Subcutaneous abdominal adipose tissue (tissue), 5 donors: ENCODE results near the gene CCDC194.
A peak's percentile ranks its signal among the peaks of the same experiment; 100 is the strongest.

ENCODE experiments used
- H3K27ac ChIP-seq: one replicate; pipeline ENCODE4 v1.7.0; 2013; ENCODE audit warnings: low read depth, mild to moderate bottlenecking, inconsistent platforms, low read length, moderate library complexity
- H3K27me3 ChIP-seq, 5 donors: one replicate each; pipeline ENCODE4 v1.7.0; 2013; ENCODE audit warnings: low read length in 5 of 5, inconsistent platforms in 1 of 5; ENCODE audit not compliant: control insufficient read depth in 5 of 5, insufficient read depth in 4 of 5
- H3K36me3 ChIP-seq, 5 donors: one replicate each; pipeline ENCODE4 v1.7.0; 2013; ENCODE audit warnings: low read length in 5 of 5; ENCODE audit not compliant: control insufficient read depth in 5 of 5, insufficient read depth in 5 of 5
- H3K4me1 ChIP-seq, 5 donors: one replicate each; pipeline ENCODE4 v1.7.0; 2013; ENCODE audit warnings: low read length in 5 of 5, mild to moderate bottlenecking in 3 of 5, moderate library complexity in 1 of 5; ENCODE audit not compliant: control insufficient read depth in 5 of 5, insufficient read depth in 5 of 5
- H3K4me3 ChIP-seq, 5 donors: one replicate each; pipeline ENCODE4 v1.7.0; 2013; ENCODE audit warnings: low read length in 5 of 5, low read depth in 1 of 5
- H3K9ac ChIP-seq, 5 donors: one replicate each; pipeline ENCODE4 v1.7.0; 2013; ENCODE audit warnings: low read length in 5 of 5, mild to moderate bottlenecking in 4 of 5, moderate library complexity in 3 of 5
- H3K9me3 ChIP-seq, 5 donors: one replicate each; pipeline ENCODE4 v1.7.0; 2013; ENCODE audit warnings: low read length in 5 of 5; ENCODE audit not compliant: control insufficient read depth in 5 of 5
- donor health status: healthy.
- donor health status: healthy.
- donor health status: healthy.
- donor health status: healthy.
- donor health status: healthy.

Gene CCDC194

GRCh38 chr19:17406046-17406886, 12.3 kb upstream of the CCDC194 start:
- Histone ChIP-seq H3K27me3 (peaks cover 0 to 5% (median 0%) of the 10 kb centered on the region in 5 donors), H3K4me3 (peak overlapping the region; percentile 56 to 84 (median 82)), H3K9ac (peak overlapping the region; percentile 38 to 73 (median 61))

GRCh38 chr19:17405250-17406045, 11.5 kb upstream of the CCDC194 start, which contains the start of gene BST2:
Gene BST2 (minus strand): TSS chr19:17405630. CDS start chr19:17405575, 55 bp downstream.
- Histone ChIP-seq H3K9me3 (no peaks in the 10 kb centered on the region), H3K4me3 (peak within 1 kb of the TSS; percentile 58 to 84 (median 82)), H3K9ac (peak within 1 kb of the TSS; percentile 57 to 94 (median 79)), H3K27ac (peak within 1 kb of the TSS; percentile 90), H3K4me1 (peaks cover 3 to 55% (median 29%) of the 10 kb centered on the region in 5 donors), H3K27me3 (peaks cover 0 to 5% (median 0%) of the 10 kb centered on the region in 5 donors), H3K36me3 (peaks cover 0 to 10% (median 4%) of the 10 kb centered on the region in 5 donors)

More at GRCh38 chr19:17406046-17406886, 12.3 kb upstream of the CCDC194 start:
- Histone ChIP-seq H3K36me3 (peaks cover 0 to 10% (median 4%) of the 10 kb centered on the region in 5 donors), H3K9me3 (no peaks in the 10 kb centered on the region), H3K4me1 (peaks cover 3 to 50% (median 26%) of the 10 kb centered on the region in 5 donors), H3K27ac (peak overlapping the region; percentile 90)

- H3K4me3 ChIP-seq = peak overlapping the region; percentile 58 to 84 (median 82)
- H3K27ac ChIP-seq = peak overlapping the region; percentile 90
- peaks cover 0 to 5% (median 0%) of the 10 kb centered on the region in 5 donors for H3K27me3 ChIP-seq
- peaks cover 3 to 59% (median 29%) of the 10 kb centered on the region in 5 donors for H3K4me1 ChIP-seq
- no peaks in the 10 kb centered on the region for H3K9me3 ChIP-seq
- peaks cover 0 to 10% (median 4%) of the 10 kb centered on the region in 5 donors for H3K36me3 ChIP-seq
- peak overlapping the region; percentile 57 to 94 (median 79) for H3K9ac ChIP-seq
Measured at GRCh38 chr19:17404621-17405249, 10.7 kb upstream of the CCDC194 start.

- peak overlapping the region; percentile 90 for H3K27ac ChIP-seq
- H3K4me1 ChIP-seq = peaks cover 3 to 59% (median 29%) of the 10 kb centered on the region in 5 donors
- H3K36me3 ChIP-seq = peaks cover 0 to 10% (median 4%) of the 10 kb centered on the region in 5 donors
- peak overlapping the region in 4 of 5 donors; percentile 79 to 84 (median 83) for H3K4me3 ChIP-seq
- peaks cover 0 to 5% (median 0%) of the 10 kb centered on the region in 5 donors for H3K27me3 ChIP-seq
- peak overlapping the region in 4 of 5 donors; percentile 64 to 82 (median 74) for H3K9ac ChIP-seq
- H3K9me3 ChIP-seq = no peaks in the 10 kb centered on the region
Measured at GRCh38 chr19:17404015-17404414, 10.0 kb upstream of the CCDC194 start.

GRCh38 chr19:17402982-17403855, 9.2 kb upstream of the CCDC194 start:
- peak overlapping the region in 1 of 5 donors; percentile 82 for H3K9ac ChIP-seq
- H3K27ac ChIP-seq = peak overlapping the region; percentile 90
- H3K4me1 ChIP-seq = peaks cover 3 to 62% (median 29%) of the 10 kb centered on the region in 5 donors
- no peaks in the 10 kb centered on the region for H3K9me3 ChIP-seq
- peaks cover 0 to 13% (median 4%) of the 10 kb centered on the region in 5 donors for H3K36me3 ChIP-seq
- H3K27me3 ChIP-seq = peaks cover 0 to 5% (median 0%) of the 10 kb centered on the region in 5 donors
- H3K4me3 ChIP-seq = peak overlapping the region in 3 of 5 donors; percentile 79 to 84 (median 84)

- Histone ChIP-seq H3K4me3 (no peak overlapping the region), H3K27me3 (peaks cover 0 to 5% (median 0%) of the 10 kb centered on the region in 5 donors), H3K27ac (no peak overlapping the region), H3K36me3 (peaks cover 0 to 19% (median 4%) of the 10 kb centered on the region in 5 donors), H3K4me1 (peaks cover 3 to 49% (median 20%) of the 10 kb centered on the region in 5 donors), H3K9me3 (no peaks in the 10 kb centered on the region), H3K9ac (no peak overlapping the region)
Measured at GRCh38 chr19:17401628-17402027, 7.6 kb upstream of the CCDC194 start.

GRCh38 chr19:17398902-17399527, 5.0 kb upstream of the CCDC194 start:
- H3K9me3 ChIP-seq = no peaks in the 10 kb centered on the region
- peaks cover 0 to 5% (median 0%) of the 10 kb centered on the region in 5 donors for H3K27me3 ChIP-seq
- peaks cover 0 to 35% (median 14%) of the 10 kb centered on the region in 5 donors for H3K4me1 ChIP-seq
- peaks cover 0 to 19% (median 4%) of the 10 kb centered on the region in 5 donors for H3K36me3 ChIP-seq
- no peak overlapping the region for H3K4me3 ChIP-seq
- no peak overlapping the region for H3K9ac ChIP-seq
- H3K27ac ChIP-seq = no peak overlapping the region

- Histone ChIP-seq H3K27me3 (no peaks in the 10 kb centered on the region), H3K9me3 (no peaks in the 10 kb centered on the region), H3K4me3 (no peak overlapping the region), H3K4me1 (peaks cover 0 to 41% (median 28%) of the 10 kb centered on the region in 5 donors), H3K36me3 (peaks cover 0 to 13% (median 0%) of the 10 kb centered on the region in 5 donors), H3K27ac (no peak overlapping the region), H3K9ac (peak overlapping the region in 1 of 5 donors; percentile 1)
Measured at GRCh38 chr19:17394891-17395415, 957 bp upstream of the CCDC194 start.
